HuH-7 (cell line): ENCODE measurements around the gene TMBIM6.
"Not testable (repeated sequence)": the region's sequence is repeated elsewhere in the genome, so short reads cannot be mapped to it uniquely, and the experiment has no call there.

ENCODE experiments used
- DNase-seq: peaks from one replicate; pipeline ENCODE4 v3.0.0; 2011; ENCODE audit warnings: low spot score

Gene TMBIM6

GRCh38 chr12:49777341-49777740 is 36.0 kb downstream of the TMBIM6 start:
- DNase-seq, result no peak

- peak; percentile 85 for DNase-seq
Observed at GRCh38 chr12:49777800-49778748, 36.7 kb downstream of the TMBIM6 start.

- no peak for DNase-seq
Observed at GRCh38 chr12:49779581-49779980, 38.2 kb downstream of the TMBIM6 start.

GRCh38 chr12:49780914-49781313 is 39.6 kb downstream of the TMBIM6 start:
- DNase-seq, result not testable (repeated sequence)

GRCh38 chr12:49783917-49784676 is 42.7 kb downstream of the TMBIM6 start:
- no peak for DNase-seq

GRCh38 chr12:49784756-49785409 is 43.5 kb downstream of the TMBIM6 start:
- DNase-seq, result no peak

GRCh38 chr12:49787672-49788071 is 46.3 kb downstream of the TMBIM6 start:
- no peak for DNase-seq

GRCh38 chr12:49789992-49790391 is 48.6 kb downstream of the TMBIM6 start:
- DNase-seq, result no peak

- no peak for DNase-seq
Observed at GRCh38 chr12:49790741-49791555, 49.6 kb downstream of the TMBIM6 start.

- no peak for DNase-seq
Observed at GRCh38 chr12:49791700-49792099, 50.3 kb downstream of the TMBIM6 start.

GRCh38 chr12:49792181-49792970 is 51.0 kb downstream of the TMBIM6 start:
- no peak for DNase-seq

GRCh38 chr12:49792976-49793580 is 51.7 kb downstream of the TMBIM6 start:
- DNase-seq, result no peak

GRCh38 chr12:49793620-49794019 is 52.3 kb downstream of the TMBIM6 start:
- no peak for DNase-seq

- DNase-seq, result no peak
Observed at GRCh38 chr12:49794021-49794420, 52.7 kb downstream of the TMBIM6 start.

- DNase-seq, result no peak
Observed at GRCh38 chr12:49794811-49795653, 53.7 kb downstream of the TMBIM6 start.

GRCh38 chr12:49795654-49796105 is 54.3 kb downstream of the TMBIM6 start:
- no peak for DNase-seq

GRCh38 chr12:49796155-49796554 is 54.8 kb downstream of the TMBIM6 start:
- no peak for DNase-seq

- DNase-seq, result no peak
Observed at GRCh38 chr12:49796606-49797448, 55.5 kb downstream of the TMBIM6 start.

- DNase-seq, result no peak
Observed at GRCh38 chr12:49797449-49797776, 56.1 kb downstream of the TMBIM6 start.
